Dermis microvascular lymphatic vessel endothelial cell (primary cell): ENCODE results near the gene MSH6. TPM values are rescaled to one million over a fixed set of nuclear protein-coding genes. Genes with fewer than 3 reads are reported as not detected.
"Not testable (repeated sequence)": the region's sequence is repeated elsewhere in the genome, so short reads cannot be mapped to it uniquely, and the experiment has no call there.

Experiments
- DNase-seq, 2 donors: peaks; one replicate each; pipeline versions ENCODE4 v3.0.0 to v3.0.0-alpha.2; 2010; ENCODE audit warnings: low read depth in 2 of 2
- total RNA-seq: library from RNA; depleted of rRNA; stranded (reverse); fragments of >200 nt; gene quantifications from 2 replicates; pipeline ENCODE4 v1.2.1, GENCODE V29; 2014

MSH6 gene
- total RNA-seq, 1 donor from 2014 or later, result 19.1 TPM

GRCh38 chr2:47838249-47838648 is 55.3 kb downstream of the MSH6 start:
- no peak for DNase-seq

DNA sequence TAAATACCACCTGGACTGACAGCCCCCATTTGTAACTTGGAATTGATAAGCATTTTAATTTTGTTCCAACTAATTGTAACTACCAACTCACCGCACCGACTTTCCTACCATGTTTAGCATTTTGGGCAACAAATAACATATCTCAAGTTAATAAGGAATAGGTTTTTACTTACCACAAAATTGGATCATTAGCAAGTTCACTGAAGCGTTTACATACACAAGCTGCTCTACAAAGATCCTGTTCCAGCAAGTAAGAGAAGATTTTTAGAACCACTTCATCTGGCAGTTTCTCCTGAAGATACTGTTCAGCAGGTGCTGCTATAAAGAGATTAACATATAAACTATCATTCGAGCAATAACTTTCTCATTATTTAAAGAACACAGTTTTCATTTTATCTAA is 55.7 kb downstream of the MSH6 start:
- DNase-seq, result no peak

- DNase-seq, result peak in 1 of 2 donors; percentile 14
These were observed 59.9 kb downstream of the MSH6 start for GRCh38 chr2:47842846-47843245.

- DNase-seq, result no peak
These were observed 60.5 kb downstream of the MSH6 start for GRCh38 chr2:47843407-47843806.

- DNase-seq, result no peak
These were observed 61.2 kb downstream of the MSH6 start for GRCh38 chr2:47844162-47844561.

GRCh38 chr2:47849368-47849767 is 66.4 kb downstream of the MSH6 start:
- no peak for DNase-seq

DNA sequence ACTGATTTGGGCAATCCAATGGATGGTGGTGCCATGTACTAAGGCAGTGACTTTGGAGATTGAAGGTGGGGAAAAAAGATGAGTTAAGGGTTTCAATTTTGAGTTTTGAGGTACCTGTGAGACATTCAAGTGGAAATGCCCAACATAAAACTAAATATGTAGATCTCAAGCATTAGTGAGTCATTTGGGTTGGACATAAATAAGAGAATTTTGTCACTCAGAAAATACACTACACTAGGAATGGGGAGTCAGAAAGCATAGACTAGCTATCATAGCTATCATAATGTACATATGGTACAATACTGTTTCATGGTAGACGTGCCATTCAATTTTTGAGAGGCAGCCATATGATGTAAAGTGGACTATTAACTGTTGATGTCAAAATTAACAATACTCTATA is 67.3 kb downstream of the MSH6 start:
- DNase-seq, result no peak

- DNase-seq, result not testable (repeated sequence)
These were observed 70.3 kb downstream of the MSH6 start for GRCh38 chr2:47853067-47853777.

Other genes starting within 250 kb of the MSH6 start
- gene KCNK12, start 212.2 kb upstream of the MSH6 start, total RNA-seq, result under 0.01 TPM in 1 of 2 replicates, not detected in the other
- gene FBXO11, start 123.4 kb downstream of the MSH6 start, total RNA-seq, result 69.2 and 94.4 TPM in 2 replicates